ENCODE measurements around the gene PTP4A2. TPM values are rescaled to one million over a fixed set of nuclear protein-coding genes. Genes with fewer than 3 reads are reported as not detected.

Gene PTP4A2
- total and polyA plus RNA-seq, 2 of the 13 experiments (the other 11 are each of a cell fraction or from before 2014, with no cell fraction given) = 173 to 225 TPM

DNA sequence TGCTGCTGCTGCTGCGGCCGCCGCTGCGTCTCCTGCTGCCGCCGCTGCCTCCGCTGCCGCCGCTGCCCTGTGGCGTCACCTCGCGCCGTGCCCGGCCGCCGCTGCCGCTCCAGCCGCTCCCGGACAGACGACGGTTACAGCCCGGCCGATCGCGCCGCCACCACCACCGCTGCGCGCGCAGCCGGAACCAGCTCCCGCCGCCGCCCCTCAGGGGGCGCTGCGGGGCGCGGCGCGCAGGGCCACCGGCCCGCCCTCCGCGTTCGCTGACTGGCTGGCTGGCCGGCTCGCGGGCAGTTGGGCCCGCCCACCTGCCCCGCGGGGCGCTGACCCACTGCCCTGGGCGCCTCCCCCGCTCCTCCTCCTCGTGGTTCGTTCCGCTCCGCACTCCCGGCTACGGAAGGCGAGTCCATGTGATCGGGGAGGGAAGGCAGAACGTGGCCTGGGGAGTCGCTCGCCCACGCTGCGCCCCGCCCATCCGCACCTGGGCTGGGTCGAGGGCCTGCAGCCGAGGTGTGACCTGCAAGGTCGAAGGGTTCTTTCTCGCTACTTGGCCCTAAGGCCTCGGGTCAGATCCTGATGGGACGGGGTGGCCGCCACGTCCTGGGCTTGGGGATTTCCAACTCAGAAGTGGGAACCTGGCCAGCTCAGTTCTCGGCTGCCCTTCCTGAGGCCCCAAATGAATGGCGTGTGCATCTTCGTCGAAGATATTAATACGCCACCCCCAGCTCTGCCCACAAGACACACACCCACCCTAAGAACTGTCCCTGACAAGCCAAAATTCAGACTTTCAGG lies at the start of gene PTP4A2 (continued):
- TF ChIP-seq REPIN1 (CRISPR knock-in tag; IDR thresholded peaks at IDR 0.05; ENCODE audit: borderline replicate concordance, low read depth) (peak; percentile 98), ZNF749 (CRISPR knock-in tag; IDR thresholded peaks at IDR 0.05; ENCODE audit: borderline replicate concordance) (peak; percentile 87), ELF4 (CRISPR knock-in tag; IDR thresholded peaks at IDR 0.05; ENCODE audit: borderline replicate concordance) (no peak; the same call in 1 of the 2 replicates), ZNF562 (CRISPR knock-in tag; IDR thresholded peaks at IDR 0.05; ENCODE audit: borderline replicate concordance) (peak; percentile 74; the same call in 1 of the 2 replicates), MTA1 (CRISPR knock-in tag; IDR thresholded peaks at IDR 0.05; ENCODE audit: borderline replicate concordance) (peak; percentile 94), IRX3 (CRISPR knock-in tag; IDR thresholded peaks at IDR 0.05; ENCODE audit: borderline replicate concordance, low read depth) (peak; percentile 91; the same call in 1 of the 2 replicates), ZNF713 (CRISPR knock-in tag; IDR thresholded peaks at IDR 0.05) (no peak), ZNF121 (CRISPR knock-in tag; IDR thresholded peaks at IDR 0.05) (0 out of 2 replicates have a peak, but pooled peaks have one; percentile 4), ZNF142 (CRISPR knock-in tag; IDR thresholded peaks at IDR 0.05) (peak; percentile 93), SRSF1 (optimal IDR thresholded peaks at IDR 0.05; ENCODE audit: low read depth, low read length) (no peak), ZNF704 (CRISPR knock-in tag; IDR thresholded peaks at IDR 0.05; ENCODE audit: borderline replicate concordance) (peak; percentile 95), PAWR (CRISPR knock-in tag; IDR thresholded peaks at IDR 0.05; ENCODE audit: borderline replicate concordance) (no peak), ATRX (CRISPR knock-in tag; IDR thresholded peaks at IDR 0.05; ENCODE audit: borderline replicate concordance) (0 out of 2 replicates have a peak, but pooled peaks have one; percentile 89)
- TF ChIP-seq, protein P1, sequence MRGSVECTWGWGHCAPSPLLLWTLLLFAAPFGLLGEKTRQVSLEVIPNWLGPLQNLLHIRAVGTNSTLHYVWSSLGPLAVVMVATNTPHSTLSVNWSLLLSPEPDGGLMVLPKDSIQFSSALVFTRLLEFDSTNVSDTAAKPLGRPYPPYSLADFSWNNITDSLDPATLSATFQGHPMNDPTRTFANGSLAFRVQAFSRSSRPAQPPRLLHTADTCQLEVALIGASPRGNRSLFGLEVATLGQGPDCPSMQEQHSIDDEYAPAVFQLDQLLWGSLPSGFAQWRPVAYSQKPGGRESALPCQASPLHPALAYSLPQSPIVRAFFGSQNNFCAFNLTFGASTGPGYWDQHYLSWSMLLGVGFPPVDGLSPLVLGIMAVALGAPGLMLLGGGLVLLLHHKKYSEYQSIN (CRISPR knock-in tag; IDR thresholded peaks at IDR 0.05; ENCODE audit: borderline replicate concordance) = no peak
- TF ChIP-seq, protein P2, sequence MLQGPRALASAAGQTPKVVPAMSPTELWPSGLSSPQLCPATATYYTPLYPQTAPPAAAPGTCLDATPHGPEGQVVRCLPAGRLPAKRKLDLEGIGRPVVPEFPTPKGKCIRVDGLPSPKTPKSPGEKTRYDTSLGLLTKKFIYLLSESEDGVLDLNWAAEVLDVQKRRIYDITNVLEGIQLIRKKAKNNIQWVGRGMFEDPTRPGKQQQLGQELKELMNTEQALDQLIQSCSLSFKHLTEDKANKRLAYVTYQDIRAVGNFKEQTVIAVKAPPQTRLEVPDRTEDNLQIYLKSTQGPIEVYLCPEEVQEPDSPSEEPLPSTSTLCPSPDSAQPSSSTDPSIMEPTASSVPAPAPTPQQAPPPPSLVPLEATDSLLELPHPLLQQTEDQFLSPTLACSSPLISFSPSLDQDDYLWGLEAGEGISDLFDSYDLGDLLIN (CRISPR knock-in tag; IDR thresholded peaks at IDR 0.05; ENCODE audit: borderline replicate concordance) = peak; percentile 62; the same call in 1 of the 2 replicates

All from HepG2 (cell line).